NCI-H2081 (cell line): ENCODE results near the gene SAMD8.
"Not testable (repeated sequence)": the region's sequence is repeated elsewhere in the genome, so short reads cannot be mapped to it uniquely, and the experiment has no call there.

Experiments used
- DNase-seq, 2 experiments: peaks; one replicate each; lab custom pipeline; 2025; lab: John Stamatoyannopoulos, UW

SAMD8 gene

GRCh38 chr10:75107756-75108683, 3.4 kb upstream of the SAMD8 start:
- DNase-seq, result no peak

- peak in 1 of 2 experiments; percentile 23 for DNase-seq
These were observed 2.6 kb upstream of the SAMD8 start for GRCh38 chr10:75108684-75109458.

GRCh38 chr10:75109459-75109778, 2.0 kb upstream of the SAMD8 start:
- no peak for DNase-seq

DNA sequence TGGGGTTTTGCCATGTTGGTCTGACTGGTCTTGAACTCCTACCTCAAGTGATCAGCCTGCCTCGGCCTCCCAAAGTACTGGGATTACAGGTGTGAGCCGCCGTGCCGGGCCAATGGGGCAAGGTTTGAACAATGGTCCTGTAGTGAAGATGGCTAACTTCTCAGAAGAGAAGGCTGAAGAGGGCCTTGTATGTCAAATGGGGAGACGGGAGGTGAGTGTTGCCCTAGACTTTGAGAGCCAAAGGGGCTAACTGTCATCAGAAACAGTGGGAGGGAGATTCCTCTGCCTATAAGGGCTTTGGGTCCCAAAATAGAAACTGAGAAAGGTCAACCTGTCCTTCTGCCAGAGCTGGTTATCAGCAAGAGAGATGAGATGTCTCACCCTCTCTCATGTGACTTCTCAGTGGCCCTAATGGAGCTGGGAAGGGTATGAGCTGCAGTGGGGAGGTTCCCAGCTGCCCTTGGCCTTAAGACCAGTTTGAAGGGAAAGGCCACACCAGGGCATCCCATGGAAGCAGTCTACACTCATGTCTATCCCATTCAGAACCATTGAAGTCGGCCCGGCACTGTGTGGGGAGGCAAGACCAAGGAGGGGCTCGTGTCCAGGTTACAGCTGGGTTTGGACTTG, 1.3 kb upstream of the SAMD8 start:
- DNase-seq, result no peak

- peak in 1 of 2 experiments; percentile 29 for DNase-seq
These were observed 637 bp downstream of the SAMD8 start for GRCh38 chr10:75111907-75112679.

GRCh38 chr10:75115137-75115536, 3.7 kb downstream of the SAMD8 start:
- DNase-seq, result no peak

GRCh38 chr10:75116941-75117775, 5.7 kb downstream of the SAMD8 start:
- not testable (repeated sequence) for DNase-seq

DNA sequence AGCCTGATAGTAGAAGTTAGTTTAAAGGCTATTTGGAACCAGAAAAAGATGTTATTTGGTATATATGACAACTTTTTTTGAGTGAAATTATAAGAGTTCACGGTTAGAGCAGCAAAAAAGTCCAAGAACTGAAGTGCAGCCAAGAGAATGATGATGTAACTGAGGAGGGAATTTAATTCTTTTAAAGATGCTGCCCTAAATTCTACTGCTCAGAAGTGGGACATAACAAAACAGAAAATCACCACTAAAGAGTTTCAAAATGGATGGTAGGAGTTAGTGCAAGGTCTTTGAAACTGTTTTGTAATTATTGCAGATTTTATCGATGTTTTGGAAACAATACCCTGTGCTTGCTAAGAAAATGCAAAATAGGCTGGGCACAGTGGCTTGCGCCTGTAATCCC, 6.5 kb downstream of the SAMD8 start:
- DNase-seq, result no peak

DNA sequence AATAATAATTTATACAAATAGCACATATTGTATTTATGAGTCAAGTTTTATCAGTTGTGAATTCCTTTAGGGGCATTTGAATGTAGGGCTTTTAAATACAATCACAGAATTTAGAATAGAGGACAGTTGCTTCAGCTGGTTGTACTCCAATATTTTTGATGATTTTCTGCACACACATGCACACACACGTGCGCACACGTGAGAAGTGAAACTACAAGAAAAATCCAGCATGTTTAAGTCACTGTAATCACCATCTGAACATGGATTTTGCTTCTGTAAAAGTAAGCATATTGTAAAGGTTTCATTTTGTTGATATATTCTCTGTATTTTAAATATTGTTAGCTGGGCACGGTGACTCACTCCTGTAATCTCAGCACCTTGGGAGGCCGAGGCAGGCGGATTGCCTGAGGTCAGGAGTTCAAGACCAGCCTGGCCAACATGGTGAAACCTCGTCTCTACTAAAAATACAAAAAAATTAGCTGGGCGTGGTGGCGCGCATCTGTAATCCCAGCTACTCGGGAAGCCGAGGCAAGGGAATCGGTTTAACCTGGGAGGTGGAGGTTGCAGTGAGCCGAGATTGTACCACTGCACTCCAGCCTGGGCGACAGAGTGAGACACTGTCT, 8.1 kb downstream of the SAMD8 start:
- DNase-seq, result not testable (repeated sequence)

DNA sequence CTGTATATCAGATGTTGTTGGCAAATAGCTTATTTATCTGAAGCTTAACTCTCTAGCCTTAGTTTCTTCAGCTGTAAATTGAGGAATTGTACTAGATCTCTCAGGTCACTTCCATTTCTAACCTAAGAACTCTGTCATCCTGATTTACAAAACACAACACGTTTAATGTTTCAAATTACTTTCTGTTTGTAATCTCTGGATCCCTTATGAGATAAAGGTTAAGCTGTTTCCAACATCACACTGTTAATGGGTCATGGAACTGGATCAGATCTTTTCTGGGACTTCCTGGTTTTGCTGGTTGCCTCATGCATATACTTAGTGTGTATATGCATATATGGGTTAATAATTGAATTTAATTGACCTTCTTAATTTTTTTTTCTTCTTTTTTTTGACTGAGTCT, 9.9 kb downstream of the SAMD8 start:
- no peak for DNase-seq

- no peak for DNase-seq
These were observed 11.0 kb downstream of the SAMD8 start for GRCh38 chr10:75122505-75122904.

- DNase-seq, result no peak
These were observed 11.7 kb downstream of the SAMD8 start for GRCh38 chr10:75123088-75123682.

DNA sequence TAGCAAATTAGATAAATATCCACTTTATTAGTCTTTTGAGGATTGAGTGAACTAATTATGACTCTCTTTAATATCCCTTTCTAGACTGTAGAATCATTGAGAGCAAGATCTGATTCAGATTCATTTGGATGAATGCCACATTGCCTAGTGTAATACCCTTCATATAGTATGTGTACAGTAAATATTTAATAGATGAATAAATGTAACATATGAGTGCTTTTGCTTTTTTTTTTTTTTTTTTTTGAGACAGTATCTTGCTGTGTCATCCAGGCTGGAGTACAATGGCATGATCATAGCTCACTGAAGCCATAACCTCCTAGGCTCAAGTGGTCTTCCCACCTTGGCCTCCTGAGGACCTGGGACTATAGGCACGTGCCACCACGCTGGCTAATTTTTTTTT, 14.8 kb downstream of the SAMD8 start:
- DNase-seq, result no peak

- DNase-seq, result no peak
These were observed 16.0 kb downstream of the SAMD8 start for GRCh38 chr10:75127471-75127870.

GRCh38 chr10:75128985-75129384, 17.5 kb downstream of the SAMD8 start:
- not testable (repeated sequence) for DNase-seq

- no peak for DNase-seq
These were observed 18.1 kb downstream of the SAMD8 start for GRCh38 chr10:75129537-75129936.

DNA sequence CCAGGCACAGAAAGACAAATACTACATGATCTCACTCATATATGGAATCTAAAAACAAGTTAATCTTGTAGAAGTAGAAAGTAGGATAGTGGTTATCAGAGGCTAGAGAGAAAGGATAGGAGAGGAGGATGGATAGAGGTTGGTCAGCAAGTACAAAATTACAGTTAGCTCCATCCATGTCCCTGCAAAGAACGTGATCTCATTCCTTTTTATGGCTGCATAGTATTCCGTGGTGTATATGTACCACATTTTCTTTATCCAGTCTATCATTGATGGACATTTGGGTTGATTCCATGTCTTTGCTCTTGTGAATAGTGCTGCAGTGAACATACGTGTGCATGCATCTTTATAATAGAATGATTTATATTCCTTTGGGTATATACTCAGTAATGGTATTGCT, 22.2 kb downstream of the SAMD8 start:
- not testable (repeated sequence) for DNase-seq

DNA sequence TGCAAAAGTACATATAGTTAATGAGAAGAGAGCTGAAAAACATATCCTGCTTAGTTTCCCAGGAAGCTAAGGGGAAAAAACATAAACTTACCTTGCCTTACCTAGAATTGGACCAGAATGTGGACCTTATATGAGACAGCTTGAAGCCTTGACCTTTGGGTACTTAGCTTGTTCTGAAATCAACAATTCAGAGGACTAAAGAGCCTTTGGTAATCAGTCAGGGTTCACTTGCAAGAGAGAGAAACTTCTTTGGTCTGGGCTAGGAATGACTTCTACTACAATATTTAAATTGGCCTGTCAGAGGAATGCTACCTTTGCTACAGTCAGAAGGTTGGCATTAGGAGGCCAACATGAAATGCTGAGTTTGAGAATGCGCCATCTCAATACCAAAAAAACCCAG, 24.9 kb downstream of the SAMD8 start:
- no peak for DNase-seq

DNA sequence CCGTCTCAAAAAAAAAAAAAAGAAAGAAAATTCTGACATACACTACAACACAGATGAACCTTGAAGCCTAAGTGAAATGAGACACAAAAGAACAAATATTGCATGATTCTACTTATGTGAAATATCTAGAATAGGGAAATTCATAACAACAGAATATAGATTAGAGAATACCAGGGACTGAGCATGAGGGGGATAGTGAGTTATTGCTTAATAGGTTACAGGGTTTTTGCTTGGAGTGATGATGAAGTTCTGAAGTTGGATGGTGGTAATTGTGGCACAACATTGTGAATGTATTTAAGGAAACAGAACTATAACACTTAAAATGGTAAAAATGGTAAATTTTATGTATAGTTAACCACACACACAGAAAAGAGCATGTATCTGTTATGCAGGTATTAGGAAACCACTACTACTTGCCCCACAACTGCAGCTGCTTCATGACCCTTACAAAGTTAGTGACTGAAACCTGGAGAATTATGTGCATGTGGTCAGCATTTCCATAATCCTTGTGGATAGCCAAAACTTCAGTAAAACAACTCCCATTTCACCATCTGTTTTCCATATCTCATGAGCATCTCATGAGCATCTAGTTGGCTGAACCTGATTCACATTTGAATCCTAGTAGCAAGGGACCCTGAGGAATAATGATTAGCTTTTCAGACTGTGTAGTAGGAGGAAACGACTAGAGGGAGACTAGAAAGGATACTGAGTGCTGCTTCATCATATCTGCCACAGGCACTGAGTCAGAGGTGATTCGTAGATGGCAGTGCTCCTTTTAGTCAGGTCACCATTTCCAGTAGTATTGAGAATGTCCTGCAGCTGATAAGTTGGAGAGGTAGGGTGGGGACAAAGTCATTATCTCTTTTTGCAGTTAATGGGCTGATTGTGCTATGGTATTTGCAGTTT, 26.3 kb downstream of the SAMD8 start:
- DNase-seq, result no peak
